Peyer's patch (tissue), 4 donors: ENCODE results near the gene ARHGEF4.

Experiments
- CTCF ChIP-seq, 6 experiments: fragments of 450-650 bp in 4 of 6; fragments of 200-600 bp in 2 of 6; sonication (generic) in 1 of 6; IDR thresholded peaks; one replicate each; pipeline ENCODE4 v1.5.1; 2017 to 2019; ENCODE audit warnings: antibody characterized with exemption in 6 of 6, mild to moderate bottlenecking in 3 of 6, moderate library complexity in 1 of 6
- POLR2A ChIP-seq, 2 donors: fragments of 450-650 bp; IDR thresholded peaks; one replicate each; pipeline ENCODE4 v1.5.1; 2017; ENCODE audit warnings: antibody characterized with exemption in 2 of 2, mild to moderate bottlenecking in 2 of 2, moderate library complexity in 2 of 2

GRCh38 chr2:131035112-131035825 lies 198.6 kb downstream of the ARHGEF4 start:
- no peak for TF ChIP-seq CTCF (IDR thresholded peaks at IDR 0.05)
- TF ChIP-seq POLR2A (IDR thresholded peaks at IDR 0.05), result no peak
